DMS53 treated with DMSO at 0.1 percent for 48 hours (cell line): ENCODE results near the gene ARHGAP26.

Experiments
- DNase-seq: peaks from one replicate; lab custom pipeline; 2025; ENCODE audit not compliant: unreplicated experiment; lab: John Stamatoyannopoulos, UW

The ARHGAP26 gene

DNA sequence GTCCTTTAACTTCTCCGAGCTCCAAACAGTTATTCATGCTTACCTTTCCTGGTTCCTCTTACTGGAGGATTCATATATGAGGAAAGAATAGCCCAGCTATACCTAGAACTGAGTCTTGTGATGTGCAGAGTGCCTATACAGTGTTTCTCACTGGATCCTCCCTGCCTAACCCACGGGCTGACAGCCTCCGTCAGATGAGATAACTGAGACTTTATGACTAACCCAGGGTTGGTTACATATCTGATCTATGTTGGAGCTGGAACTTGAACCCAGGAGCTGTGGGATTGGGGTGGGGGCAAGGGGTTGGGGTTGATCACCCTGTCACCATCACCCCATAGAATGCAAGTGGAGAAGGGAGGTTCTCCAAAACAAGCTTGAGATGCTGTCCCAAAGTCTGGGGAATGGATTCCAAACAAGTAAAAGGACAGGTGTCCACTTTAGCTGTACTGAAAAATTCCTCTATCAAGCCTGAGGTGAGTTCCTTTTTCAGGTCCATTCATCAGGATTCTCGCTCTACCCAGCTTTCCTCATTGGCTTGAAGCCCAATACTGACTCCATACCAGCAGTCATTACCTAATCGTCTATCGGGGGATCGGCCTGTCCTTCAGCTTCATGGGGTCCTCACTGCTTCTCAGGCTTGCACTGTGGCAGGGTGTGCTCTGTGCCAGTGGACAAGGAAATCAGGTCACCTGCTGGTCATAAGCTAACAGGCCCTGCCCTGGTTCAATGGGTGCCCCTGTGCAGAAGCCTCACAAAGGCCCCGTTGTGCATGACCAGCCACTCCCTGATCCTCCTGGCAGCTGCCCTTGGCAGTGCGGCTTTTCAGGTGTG lies 100.6 kb downstream of the ARHGAP26 start:
- no peak for DNase-seq

DNA sequence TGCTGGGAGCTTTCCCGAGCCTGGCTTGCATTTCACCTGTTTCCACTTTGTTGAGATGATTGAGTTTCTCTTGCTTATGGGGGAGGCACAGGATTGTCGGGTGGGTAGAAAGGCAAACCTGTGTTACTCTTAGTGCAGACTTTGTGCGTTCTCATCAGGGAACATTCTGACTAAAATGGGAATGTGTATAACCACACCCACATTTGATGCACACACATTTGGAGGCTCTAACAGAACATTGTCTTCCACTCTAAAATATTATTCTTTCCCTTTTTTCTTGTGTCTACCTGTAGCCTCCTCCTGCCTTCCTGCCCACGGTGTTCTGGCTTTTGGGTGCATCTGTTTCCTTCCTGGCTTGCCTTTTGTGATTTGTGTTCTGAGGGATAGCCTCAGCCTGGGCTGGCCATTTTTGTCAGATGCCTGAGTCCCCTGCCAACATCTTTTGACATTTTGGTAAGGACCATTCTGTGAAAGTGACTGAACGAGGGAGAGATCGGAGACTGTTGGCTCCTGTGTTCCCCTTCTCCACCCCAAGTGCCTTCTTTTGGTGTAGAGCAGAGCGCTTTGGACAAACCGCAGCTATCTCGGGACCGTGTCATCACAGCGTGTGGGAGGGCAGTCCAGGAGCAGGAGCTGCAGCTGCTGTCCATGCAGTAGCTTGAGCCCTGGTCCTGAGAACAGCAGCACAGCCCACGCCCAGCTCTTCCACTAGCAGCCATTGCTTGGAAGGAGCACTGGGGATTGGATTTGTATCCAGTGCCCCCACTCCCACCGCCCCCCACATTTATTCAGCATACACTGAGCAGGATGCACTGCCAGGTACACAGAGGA lies 101.4 kb downstream of the ARHGAP26 start:
- no peak for DNase-seq

DNA sequence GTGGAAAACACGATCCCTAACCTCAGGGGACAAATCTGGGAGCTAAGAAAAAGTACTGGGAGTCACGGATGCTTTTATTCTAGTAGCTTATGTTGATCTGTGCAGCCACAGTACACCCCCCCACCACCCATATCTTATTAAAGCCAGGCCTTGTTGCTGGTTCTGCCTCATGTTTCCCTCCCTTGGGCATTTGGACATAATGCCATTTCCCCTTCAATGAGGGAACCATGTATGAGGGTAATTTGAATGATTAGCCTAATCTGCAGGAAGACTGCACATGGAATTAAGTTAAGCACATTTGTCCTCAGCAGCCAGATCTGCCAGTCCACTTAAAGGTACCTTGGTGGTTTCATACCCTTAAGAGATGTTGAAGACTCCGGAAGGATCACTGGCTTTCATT lies 102.0 kb downstream of the ARHGAP26 start:
- no peak for DNase-seq

DNA sequence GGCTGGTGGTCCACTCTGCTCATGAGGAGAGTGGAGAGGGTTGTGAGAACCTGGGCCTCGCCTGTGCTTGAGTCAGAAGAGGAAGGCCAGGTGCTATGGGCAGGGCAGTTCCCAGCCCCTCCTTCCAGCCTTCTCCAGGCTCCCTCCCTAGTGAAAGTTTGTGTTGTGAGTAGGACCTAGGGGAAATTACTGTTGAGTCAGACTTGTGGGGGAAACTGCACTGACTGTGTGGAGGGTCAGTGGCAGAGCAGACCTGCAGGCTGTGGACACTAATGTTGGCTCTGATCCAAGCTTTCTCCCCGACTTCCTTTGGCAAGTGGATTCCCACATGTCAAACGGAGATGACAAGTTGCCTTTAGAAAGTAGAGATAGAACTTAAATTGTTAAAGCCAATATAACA lies 102.6 kb downstream of the ARHGAP26 start:
- peak; percentile 10 for DNase-seq

DNA sequence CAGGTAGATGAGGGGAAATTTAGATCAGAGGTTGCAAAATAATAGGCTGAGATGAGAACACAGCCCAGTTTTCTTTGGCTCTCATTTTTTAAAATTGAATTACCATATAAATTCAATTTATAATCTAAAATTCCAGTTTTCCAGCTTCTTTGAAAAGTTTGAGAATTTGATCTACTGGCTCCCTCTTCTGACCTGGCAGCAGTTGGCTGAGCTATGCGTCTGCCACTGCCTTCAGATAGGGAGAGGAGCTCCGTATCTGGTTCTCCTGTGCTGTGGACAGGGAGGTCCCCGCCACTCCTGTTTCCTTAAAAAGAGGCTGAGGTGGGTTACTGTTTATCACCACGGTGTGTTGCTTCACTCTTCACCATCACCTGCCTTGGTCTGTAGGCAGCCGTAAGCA lies 103.7 kb downstream of the ARHGAP26 start:
- DNase-seq, result no peak

DNA sequence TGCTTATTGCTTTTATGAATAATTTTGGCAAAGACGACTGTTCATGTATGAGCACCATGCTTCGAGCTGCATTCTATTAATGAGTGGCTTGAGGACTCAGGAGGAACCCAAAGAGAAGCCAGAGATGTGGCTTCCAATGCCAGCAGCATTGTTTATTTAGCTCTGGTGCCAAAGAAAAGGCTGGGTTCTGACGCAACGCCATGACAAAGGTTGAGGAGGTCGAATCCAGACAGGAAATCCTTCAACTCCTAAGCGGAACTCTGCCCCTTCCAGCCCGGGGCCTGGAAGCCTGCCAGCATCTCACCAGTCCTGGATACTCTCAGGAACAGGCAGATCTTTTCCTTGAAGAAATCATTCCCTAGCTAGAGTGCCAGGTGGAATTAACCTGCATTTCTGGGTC lies 104.4 kb downstream of the ARHGAP26 start:
- DNase-seq, result peak; percentile 79

DNA sequence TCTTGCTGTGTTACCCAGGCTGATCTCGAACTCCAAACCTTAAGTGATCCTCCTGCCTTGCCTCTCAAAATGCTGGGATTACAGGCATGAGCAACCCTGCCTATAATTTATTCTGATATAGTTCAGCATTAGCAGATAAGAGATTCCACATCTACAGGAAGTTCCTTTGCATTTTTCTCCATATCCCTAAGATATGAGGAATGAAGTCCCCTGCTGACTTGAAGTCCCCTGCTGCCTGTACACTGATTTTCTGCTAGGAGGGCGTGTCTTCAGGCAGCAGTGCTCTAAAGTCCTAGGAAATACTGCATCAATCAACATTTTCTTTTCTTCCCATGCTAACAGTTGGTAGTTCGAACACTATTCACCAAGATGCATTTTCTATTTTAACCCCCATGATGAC lies 105.8 kb downstream of the ARHGAP26 start:
- no peak for DNase-seq

DNA sequence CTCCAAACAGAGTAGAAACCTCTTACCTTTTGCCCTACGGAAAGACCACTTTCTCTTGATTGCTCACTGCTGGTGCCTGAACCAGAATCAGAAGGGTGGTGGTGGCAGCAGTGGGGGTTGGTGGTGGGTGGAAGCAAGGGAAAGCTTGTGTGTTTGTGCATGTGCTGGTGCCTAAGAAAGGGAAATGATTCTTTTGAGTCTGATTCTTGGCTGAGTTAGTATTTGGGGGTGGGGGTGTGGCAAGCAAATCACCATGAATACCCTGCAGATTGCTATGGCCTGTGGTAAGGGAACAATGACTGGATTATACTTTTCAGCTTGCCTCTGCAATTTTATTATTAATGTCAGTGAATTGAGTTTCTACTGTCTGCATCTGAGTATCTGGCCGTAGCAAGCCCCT lies 106.6 kb downstream of the ARHGAP26 start:
- no peak for DNase-seq

DNA sequence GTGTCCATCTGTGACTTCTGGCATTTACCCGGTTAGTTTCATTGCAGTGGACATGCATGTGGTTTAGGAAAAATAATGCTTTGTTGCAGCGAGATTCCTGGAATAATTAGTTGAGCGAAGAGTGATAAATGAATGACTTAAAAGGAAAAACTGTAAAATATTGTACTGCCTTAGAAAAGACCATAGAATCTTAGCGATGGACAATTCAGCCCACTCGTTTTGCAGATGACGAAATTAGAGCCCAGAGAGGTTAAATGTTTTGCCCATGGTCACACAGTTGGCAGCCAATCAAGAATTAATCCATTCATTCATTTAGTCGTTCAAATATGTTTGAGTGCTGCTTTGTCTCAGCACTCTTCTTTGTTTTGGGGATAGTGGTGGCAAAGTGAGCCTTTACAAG lies 107.9 kb downstream of the ARHGAP26 start:
- DNase-seq, result no peak

DNA sequence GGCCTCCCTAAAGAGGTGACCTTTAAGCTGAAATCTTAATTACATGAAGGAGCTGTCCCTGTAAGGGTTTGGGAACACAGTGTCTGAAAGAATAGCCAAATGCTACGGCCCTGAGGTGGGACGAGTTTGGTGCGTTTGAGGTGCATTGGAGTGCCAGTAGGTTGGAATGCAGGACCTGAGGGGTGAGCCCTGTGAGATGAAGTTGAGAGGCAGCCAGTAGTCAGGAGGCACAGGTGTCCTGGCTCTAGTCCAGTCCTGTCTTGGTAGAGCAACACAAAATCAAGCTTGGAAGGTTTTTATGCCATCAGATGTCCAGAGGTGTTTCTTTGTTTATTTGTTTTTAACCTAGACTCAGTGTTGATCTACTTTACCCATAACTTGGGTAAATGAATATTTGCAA lies 108.5 kb downstream of the ARHGAP26 start:
- no peak for DNase-seq

DNA sequence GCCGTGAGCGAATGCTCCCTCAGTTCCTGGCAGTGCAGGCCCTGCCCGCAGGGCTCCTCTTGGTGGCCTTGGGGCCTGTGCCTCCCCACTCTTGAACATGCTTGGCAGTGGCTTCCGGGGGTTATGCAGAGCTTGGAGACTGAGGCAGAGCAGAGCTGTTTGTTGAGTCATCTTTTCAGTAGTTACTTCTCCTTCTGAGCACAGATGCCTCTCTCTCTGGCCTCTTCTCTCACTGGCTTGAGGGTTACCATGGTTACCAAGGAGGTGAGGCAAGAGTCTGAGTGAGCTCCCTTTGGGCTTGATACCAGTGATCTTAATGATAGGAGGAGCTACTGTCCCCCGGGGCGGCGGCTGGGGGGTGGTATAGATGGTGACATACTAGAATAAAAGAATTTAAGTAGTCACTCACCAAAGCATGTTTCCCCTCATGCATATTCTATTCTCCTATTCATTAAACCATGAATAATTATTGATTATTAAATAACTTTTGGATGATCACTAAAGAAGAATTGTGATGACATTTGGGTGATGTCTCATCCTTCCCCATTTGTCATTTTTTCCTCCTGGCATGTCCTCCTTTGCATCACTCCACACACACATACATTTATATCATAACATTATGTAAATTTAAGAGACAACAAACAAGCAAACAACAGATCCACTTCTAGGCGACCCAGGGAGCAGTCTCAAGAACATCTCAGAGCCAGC lies 111.1 kb downstream of the ARHGAP26 start:
- no peak for DNase-seq

DNA sequence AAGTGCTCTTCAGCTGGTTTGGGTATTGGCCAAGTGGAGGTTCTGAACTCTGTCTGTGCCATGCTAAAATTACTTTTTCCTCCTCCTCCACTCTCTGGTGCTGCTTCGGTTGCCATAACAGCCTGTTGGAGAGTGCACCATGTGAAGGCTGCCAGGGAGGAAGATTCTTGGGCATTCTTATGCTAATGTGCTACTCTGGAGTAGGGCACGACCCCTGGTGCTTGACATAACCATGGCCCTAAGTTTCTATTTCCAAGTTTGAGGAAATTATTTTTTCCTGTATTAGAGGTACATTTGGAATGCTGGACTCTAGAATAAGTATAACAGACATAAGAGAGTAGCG lies 111.6 kb downstream of the ARHGAP26 start:
- no peak for DNase-seq

DNA sequence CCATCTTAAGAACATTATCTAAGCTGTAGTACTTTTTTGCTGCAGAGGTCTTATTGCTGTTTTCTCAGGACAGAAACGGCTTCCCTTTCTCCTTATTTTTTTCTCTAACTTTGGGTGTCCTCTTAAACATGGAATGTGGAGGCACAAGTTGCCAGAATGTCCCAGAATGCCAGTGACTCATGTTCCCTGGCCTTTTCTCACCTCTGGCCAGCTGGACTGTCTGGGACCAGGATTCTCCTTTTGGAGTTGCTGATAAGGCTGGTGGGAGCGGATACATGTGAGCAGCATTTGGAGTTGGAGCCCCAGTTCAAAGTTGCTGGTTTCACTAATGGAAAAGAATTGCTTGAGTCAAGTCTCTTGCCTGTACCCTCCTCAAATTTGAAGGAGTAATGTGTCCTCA lies 112.8 kb downstream of the ARHGAP26 start:
- DNase-seq, result no peak

DNA sequence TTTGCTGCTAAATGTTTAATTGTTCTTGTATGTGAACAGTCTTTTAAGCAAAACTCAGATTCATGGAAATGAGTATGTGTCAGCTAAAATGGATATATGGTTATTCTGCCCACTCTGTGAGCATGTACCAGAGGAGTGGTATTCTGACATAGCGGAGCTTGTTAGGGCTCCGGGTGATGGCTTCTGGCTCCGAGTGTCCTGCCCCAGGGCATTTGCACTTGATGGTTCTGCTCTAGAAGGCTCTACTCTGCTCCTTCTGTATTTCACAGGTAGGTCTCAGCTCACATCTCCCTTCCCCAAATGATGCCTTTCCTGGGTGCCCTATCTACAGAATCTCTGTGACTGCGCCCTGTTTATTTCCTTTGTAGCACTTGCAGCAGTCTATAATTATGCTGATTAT lies 113.3 kb downstream of the ARHGAP26 start:
- no peak for DNase-seq

DNA sequence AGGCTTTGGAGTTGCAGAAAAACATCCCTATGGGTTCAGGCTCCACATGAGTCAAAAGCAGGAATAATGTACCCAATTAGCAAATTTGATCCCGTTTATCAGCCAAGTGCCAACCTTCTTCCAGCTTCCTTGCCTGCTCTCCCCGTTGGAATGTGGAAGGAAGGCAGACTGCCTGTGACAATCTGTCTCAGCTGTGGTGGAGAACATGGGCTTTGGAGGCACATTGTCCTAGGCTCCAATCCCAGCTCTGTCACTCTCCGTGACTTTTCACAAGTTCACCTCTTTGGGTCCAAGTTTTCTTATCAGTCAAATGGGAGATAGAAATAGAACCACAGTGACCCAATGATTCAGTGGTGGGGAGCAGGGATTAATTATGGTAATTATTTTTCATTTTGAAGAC lies 113.9 kb downstream of the ARHGAP26 start:
- DNase-seq, result no peak

DNA sequence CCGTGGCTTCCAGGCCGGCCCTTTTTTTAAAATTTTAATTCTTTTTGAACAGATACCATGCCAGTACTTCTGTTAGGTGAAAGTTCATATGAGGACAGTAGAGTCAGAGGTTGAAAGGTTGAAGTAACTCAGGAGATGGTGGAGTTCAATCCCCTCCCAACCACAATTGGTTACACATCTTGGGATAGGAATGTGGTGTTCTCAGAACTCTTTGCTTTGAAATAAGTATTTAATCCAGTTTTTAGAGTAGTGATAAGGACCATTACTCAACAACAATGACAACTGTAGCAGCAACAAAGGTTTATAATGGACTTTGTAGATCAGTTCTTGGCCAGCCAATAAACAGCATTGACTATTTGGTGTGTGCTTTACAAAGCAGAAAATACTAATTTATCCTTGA lies 116.0 kb downstream of the ARHGAP26 start:
- DNase-seq, result no peak

DNA sequence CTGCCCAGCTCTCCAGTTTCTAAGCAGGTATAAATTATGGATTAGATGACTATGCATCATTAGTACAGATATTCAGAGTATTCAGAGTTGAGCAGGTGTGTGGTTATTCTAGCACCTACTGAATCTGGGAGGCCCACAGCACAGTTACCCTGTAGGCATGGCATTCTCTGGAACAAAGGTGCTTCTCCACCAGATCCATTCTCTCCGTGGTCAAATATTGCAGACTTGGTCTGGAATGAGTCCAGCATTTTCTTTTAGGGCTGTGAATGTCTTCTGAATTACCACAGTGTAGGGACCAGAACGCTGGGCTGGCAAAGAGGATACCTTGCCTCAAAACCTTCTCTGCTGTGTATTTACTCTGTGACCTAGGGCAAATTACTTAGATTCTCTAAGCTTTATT lies 116.8 kb downstream of the ARHGAP26 start:
- no peak for DNase-seq

DNA sequence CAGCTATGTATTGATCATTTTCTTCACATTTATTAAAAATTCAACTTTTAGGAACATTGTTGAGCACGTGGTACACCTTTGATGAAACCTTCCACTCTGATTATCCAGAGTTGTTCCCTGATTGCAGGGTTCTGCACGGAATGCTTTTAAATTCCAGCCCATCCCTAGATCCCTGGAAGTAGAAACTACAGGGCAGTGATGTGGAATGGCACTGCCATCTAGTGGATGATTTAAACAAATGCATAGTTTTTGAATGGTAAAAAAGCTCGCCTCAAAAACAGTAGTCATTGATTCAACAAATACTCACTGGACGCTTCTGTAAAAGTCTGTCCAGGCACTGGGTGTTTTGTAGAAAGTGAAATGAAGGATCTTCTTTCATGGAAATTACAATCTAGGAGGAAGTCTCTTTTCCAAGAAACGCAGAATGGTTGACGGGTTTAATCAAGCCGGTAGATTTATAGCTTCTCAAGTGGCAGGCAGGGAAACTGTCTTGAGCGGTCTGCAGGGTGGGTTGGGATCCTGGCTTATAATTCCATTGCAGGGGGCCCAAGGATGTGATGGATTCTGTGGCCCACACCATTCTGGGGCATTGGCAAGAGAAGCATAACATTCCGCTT lies 118.4 kb downstream of the ARHGAP26 start:
- DNase-seq, result peak; percentile 56

DNA sequence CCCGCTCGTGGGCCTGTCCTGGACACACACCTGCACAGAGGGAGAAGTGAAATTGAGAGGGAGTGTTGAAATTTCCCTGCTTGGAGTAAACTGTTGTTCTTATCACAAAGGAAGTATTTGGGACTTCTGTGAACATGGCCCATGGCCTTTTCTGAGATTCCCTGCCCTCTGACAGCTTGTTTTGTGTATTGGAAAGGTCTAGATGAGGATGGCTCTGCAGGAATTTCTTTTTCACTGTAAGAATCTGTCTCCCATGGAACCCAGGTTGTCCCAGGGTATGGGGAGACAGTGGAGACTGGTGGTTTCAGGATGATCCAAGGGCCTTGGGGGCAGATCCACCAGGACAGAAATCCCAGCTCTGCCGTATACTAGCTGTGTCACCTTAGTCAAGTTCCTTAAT lies 121.8 kb downstream of the ARHGAP26 start:
- no peak for DNase-seq

DNA sequence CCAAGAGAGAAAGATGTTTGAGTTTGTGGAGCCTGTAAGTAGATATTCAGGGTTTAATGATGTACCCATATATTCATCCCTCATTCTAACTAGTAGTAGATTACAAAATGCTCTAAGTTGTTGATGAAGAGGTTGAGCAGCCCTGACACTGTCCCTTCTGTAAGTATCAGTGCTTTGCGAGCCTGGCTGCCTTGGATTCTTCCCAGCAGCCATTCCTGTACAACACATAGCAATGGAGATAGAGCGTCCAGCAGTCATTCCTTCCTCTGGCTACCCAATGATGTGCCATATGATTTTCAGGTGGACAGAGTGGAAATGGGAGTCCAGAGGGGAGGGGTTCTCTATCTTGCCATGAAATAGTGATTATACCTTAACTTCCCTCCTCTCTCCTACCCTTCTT lies 124.1 kb downstream of the ARHGAP26 start:
- DNase-seq, result no peak

DNA sequence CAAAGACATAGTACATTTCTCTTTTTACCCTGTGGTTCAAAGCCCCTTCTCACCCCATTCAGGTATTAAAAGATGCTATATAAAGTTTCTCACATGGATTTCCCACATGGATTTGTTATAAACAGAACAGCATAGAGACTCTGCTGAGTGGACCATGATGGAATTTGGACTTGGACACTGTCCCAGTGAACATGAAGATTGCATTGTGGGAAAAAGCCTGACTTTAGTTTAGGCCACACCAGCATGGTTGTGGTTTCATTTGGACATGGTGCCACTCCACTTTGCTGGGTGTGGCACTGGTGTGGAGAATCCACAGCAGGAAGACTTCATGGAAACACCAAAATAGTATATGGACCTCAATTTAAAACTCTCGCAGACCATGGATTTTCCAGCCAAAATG lies 124.6 kb downstream of the ARHGAP26 start:
- DNase-seq, result no peak
